GM12875 (cell line): Measurements from ENCODE around the gene SCNN1A.
"Not testable (repeated sequence)": the region's sequence is repeated elsewhere in the genome, so short reads cannot be mapped to it uniquely, and the experiment has no call there.

ENCODE experiments used
- H3K4me3 ChIP-seq: one replicate; pipeline ENCODE4 v1.5.1; 2011; ENCODE audit warnings: low read depth, low read length, control low read depth
- CTCF ChIP-seq: IDR thresholded peaks from 2 replicates; pipeline ENCODE4 v1.5.1; 2011; ENCODE audit warnings: low read depth, mild to moderate bottlenecking, control low read depth, inconsistent platforms, low read length, moderate library complexity, borderline replicate concordance; ENCODE audit not compliant: insufficient read depth

Gene SCNN1A

DNA sequence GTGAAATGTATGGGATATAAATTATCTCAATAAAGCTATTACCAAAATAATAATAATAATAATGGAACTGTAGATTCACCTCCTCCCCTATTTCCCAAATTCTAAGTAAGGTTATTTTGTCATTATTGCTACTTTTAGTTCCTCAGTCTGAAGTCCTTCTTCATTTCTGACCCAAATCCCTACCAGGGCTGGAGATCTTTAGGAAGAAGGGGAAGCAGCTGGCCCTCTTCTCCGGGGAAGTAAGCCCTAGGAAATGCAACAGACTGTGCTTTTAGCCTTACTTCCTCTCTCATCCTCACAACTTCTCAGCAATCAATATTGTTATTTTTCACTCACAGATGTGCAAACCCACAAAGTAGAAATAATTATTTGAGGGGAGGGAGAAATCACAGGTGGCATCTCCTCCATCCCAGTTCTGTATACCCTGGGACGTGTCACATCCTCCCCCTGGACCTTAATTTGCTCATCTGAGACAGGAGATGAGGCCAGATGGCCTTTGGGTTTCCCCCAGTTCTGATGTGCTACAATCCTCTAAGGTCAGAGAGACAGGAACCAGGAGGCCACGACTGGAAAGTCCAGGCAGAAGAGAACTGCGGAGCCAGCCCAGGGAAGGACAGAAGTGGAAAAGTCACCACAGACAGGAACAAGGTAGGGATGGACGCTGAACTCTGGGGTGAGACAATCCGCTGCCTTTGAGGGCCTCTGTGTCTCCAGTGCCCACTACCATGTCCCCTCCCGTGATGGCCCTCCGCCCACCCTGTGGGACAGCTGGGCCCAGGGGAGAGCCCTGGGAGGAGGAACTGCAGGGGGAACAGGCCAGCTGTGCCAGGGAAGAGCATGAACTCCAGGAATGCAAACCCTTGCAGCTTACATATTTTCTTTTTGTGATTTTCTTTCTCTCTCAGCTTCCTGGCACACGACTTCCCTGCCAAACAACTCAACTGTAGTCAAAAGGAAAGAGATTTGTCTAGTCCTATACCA is 22.9 kb downstream of the SCNN1A start:
- H3K4me3 ChIP-seq, result no peak overlapping the region
- TF ChIP-seq CTCF, result no peak

DNA sequence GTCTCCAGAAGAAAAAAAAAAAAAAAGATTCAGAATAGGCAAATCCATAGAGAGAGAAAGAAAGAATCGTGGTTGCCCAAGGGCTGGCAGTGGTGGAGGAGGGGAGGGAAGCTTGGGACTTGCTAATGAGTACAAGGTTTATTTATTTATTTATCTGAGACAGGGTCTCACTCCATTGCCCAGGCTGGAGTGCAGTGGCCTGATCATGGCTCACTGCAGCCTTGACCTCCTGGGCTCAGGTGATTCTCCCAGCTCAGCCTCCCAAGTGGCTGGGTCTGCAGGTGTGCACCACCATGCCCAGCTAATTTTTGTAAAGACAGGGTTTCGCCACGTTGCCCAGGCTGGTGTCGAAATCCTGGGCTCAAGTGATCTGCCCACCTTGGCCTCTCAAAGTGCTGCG is 23.7 kb downstream of the SCNN1A start:
- H3K4me3 ChIP-seq, result no peak overlapping the region
- no peak for TF ChIP-seq CTCF

DNA sequence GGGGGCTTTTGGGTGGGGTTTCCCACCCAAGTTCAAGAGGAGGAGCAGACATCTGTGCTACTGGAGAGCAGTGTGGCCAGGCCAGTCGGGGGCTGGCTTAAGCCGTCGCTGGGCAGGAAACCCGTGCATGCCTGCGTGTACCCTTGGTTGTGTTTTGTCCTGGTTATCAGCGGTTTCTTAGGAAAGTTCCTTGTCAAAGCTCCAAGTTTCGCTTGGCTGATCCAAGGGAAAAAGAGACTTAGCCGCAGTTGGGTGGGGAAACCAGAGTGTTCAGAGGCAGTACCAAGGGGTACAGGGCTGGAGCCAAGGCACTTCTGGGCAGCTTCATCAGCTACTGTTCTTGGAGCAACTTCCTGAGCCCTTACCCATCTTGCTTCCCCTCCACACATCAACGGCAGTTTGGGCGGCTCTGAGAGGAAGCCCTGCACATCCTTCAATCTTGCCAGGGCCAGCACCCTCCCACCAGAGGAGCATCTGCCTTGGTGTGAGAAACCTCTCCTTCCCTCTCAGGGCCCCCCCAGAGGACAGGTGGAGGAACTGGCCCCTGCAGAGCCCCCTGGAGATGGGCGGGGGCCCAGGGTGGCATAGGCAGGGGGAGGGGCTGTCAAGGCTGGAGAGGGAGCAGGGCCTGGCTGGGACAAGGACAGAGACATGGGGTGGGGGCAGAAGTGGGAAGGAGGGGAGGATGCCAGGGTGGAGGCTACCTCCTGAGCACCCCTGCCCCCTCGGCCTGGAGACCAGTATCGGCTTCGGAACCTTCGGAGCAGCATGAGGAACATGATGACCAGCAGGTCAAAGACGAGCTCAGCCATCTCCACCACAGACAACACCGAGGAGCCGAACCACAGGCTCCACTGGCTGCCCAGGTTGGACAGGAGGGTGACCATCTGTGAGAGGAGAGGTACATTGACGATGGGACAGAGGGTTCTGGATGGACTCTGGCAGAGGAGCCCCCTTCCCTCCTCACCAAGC is 27.7 kb downstream of the SCNN1A start:
- H3K4me3 ChIP-seq, result no peak overlapping the region
- TF ChIP-seq CTCF, result no peak

DNA sequence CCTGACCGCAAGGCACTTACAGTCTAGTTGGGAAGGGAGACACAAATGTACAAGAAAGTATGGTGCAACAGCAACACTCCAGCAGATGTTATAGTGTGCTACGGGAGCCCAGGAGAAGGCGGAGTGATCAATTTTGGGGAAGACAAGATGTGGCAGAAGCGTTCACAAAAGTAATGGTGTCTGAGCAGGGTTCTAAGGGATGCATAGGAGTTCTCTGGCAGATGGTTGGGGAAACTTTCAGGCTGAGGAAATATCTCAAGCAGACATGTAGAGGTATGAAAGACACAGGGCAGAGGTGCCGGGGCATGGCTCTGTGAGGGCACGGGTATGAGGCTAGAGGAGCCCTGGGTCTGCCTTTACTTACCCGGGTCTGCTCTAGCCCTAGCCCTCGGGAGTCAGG is 28.4 kb downstream of the SCNN1A start:
- H3K4me3 ChIP-seq, result no peak overlapping the region
- TF ChIP-seq CTCF, result no peak

DNA sequence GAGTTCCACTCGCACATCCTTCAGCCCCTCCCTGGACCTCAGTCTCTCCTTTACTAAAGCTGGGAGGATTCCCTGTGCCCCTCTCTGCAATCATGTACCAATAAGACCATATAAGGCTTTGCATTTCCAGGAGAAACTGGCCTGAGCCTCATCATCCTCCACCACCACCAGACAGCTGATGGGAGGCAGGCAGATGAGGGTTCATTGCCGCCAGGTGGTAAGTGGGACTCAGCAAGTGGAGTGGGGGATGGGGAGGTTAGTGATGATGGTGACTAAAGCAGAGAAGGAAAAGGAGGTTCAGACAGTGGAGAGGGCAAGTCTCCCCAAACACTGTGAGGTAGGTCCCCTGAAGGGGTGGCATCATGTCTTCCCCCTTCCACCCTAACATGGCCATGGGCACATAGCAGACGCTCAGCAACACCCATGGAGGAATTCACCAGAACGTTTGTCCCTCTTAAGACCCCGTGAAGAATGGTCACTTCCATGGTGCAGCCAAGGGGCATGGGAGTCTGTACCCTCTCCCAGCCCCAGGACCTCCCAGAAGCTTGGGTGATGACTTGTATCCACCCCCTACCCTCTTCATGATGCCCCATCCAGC is 29.0 kb downstream of the SCNN1A start:
- no peak for TF ChIP-seq CTCF

GRCh38 chr12:6345319-6346091 is 29.9 kb downstream of the SCNN1A start:
- no peak for TF ChIP-seq CTCF
- H3K4me3 ChIP-seq, result no peak overlapping the region

More for the DNA sequence above, 29.0 kb downstream of the SCNN1A start:
- no peak overlapping the region for H3K4me3 ChIP-seq

DNA sequence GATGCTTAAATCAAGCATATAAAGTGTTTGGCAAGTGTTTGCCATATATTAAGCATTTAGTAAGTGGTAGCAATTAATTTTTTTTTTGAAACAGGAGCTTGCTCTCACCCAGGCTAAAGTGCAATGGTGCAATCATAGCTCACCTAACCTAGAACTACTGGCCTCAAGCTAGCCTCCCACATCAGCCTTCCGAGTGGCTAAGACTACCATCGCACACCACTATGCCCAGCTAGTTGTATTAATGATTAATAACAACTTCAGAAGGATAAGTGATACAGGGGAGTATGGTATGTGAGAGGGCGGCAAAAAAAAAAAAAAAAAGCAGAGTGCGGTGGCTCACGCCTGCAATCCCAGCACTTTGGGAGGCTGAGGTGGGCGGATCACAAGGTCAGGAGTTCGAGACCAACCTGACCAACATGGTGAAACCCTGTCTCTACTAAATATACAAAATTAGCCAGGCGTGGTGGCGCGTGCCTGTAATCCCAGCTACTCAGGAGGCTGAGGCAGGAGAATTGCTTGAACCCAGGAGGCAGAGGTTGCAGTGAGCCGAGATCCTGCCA is 31.2 kb downstream of the SCNN1A start:
- not testable (repeated sequence) for H3K4me3 ChIP-seq
